ENCODE data around the gene INSM2.

DNA sequence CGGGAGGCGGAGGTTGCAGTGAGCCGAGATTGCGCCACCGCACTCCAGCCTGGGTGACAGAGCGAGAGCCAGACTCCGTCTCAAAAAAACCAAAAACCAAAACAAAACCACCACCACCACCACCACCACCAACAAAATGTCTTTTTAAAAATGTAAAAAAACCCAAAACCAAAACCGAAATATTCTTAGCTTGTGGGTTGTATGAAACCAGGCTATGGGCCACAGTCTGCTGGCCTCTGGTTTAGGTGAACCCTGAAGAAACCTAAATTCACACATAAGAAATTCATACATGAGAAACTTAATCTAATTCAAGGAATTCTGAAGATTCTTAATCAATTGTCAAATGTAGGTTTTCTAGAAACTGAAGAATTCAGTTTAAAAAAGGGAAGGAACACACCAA, 37.6 kb downstream of the INSM2 start:
- TF ChIP-seq, protein P1, sequence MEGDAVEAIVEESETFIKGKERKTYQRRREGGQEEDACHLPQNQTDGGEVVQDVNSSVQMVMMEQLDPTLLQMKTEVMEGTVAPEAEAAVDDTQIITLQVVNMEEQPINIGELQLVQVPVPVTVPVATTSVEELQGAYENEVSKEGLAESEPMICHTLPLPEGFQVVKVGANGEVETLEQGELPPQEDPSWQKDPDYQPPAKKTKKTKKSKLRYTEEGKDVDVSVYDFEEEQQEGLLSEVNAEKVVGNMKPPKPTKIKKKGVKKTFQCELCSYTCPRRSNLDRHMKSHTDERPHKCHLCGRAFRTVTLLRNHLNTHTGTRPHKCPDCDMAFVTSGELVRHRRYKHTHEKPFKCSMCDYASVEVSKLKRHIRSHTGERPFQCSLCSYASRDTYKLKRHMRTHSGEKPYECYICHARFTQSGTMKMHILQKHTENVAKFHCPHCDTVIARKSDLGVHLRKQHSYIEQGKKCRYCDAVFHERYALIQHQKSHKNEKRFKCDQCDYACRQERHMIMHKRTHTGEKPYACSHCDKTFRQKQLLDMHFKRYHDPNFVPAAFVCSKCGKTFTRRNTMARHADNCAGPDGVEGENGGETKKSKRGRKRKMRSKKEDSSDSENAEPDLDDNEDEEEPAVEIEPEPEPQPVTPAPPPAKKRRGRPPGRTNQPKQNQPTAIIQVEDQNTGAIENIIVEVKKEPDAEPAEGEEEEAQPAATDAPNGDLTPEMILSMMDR (IDR thresholded peaks at IDR 0.05 in 8 of 11, conservative IDR thresholded peaks at IDR 0.05 in 3 of 11): no peak
- TF ChIP-seq POLR2A (IDR thresholded peaks at IDR 0.05): no peak

Measured in spleen (tissue), 7 donors.